ENCODE results near the gene RHEX.
"Not testable (repeated sequence)": the region's sequence is repeated elsewhere in the genome, so short reads cannot be mapped to it uniquely, and the experiment has no call there.

Gene RHEX

DNA sequence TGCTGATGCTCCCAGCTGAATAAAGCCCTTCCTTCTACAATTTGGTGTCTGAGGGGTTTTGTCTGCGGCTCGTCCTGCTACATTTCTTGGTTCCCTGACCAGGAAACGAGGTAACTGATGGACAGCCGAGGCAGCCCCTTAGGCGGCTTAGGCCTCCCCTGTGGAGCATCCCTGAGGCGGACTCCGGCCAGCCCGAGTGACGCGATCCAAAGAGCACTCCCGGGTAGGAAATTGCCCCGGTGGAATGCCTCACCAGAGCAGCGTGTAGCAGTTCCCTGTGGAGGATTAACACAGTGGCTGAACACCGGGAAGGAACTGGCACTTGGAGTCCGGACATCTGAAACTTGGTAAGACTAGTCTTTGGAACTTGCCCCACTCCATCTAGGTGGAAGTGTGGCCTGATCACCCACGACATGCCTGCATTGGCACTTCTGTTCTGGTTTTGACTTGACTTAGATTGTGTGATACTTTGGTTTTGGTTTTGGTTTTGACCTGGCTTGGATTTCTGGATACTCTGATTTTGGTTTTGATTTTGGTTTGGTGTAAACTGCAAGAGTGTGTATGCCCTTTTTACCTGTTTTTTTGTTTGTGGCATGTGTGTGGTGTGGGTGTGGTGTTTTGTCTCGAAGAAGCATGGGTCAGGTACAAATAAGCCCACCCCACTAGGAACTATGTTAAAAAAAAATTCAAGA lies at the start of gene RHEX:
TSS of gene RHEX (plus strand) at position 255 of the 692 bp plus-strand sequence. CDS start 44,656 bp downstream, outside the sequence.
- not testable (repeated sequence) for DNase-seq

GRCh38 chr1:206003854-206004800 lies 48.8 kb upstream of the RHEX start:
- no peak for DNase-seq

- no peak for DNase-seq
Observed at GRCh38 chr1:206004826-206005225, 48.1 kb upstream of the RHEX start.

GRCh38 chr1:206005234-206005633 lies 47.7 kb upstream of the RHEX start:
- no peak for DNase-seq

GRCh38 chr1:206005778-206006180 lies 47.2 kb upstream of the RHEX start:
- DNase-seq, result no peak

GRCh38 chr1:206006946-206007345 lies 46.0 kb upstream of the RHEX start:
- no peak for DNase-seq

DNA sequence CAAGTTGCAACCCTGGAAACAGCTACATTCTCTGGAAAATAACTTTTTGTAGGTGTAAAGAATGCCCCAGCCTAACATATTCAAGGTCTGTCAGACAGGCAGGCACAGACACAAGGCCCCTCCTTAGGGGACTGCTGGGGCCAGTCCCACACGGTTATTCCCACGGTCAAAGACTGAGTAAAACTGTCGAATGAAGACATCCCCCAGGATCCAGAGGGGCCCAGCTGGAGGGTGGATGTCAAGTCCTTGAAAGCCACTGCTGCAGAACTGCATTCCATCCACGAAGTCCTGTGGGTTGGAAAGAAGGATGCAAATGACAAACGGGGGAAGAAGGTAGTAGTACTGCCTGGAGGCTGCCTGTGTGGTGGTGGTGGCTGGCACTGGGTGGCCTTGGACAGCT lies 42.9 kb upstream of the RHEX start:
- no peak for DNase-seq

- no peak for DNase-seq
Observed at GRCh38 chr1:206011057-206011456, 41.9 kb upstream of the RHEX start.

DNA sequence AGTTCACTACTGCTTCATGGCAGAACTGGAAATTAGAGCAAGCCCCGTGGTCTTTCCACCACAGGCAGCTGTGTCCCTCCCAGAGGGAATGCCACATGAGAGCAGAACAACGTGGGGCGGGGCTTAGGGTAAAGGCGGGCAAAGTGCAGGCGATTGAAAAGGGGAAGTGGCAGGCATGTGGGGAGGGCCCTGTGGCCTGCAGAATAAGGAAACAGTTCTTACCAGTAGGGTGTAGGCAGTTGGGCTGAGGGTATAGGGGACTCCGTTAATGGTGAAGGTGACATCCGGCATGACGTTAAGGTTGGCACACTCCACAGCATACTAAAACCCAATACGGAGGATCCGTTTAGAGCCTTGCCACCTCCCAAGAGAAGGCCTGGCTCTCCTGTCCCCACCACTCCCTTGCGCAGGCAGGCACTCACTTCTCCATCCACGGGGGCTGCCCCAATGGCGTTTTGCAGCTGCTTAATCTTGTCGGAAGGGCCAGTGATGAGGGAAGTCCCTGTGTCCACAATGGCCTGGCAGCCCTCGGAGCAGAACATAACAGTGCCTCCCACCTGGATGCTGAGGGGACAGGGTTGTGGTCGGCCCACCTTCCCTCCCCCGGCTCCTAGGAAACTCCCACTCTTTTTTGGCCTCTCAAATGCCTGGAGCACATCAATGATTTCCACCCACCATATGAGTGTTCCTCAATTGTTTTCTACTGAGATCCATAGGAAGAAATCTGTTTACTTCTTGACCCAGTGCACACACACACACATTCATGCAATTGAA lies 40.7 kb upstream of the RHEX start:
- no peak for DNase-seq

DNA sequence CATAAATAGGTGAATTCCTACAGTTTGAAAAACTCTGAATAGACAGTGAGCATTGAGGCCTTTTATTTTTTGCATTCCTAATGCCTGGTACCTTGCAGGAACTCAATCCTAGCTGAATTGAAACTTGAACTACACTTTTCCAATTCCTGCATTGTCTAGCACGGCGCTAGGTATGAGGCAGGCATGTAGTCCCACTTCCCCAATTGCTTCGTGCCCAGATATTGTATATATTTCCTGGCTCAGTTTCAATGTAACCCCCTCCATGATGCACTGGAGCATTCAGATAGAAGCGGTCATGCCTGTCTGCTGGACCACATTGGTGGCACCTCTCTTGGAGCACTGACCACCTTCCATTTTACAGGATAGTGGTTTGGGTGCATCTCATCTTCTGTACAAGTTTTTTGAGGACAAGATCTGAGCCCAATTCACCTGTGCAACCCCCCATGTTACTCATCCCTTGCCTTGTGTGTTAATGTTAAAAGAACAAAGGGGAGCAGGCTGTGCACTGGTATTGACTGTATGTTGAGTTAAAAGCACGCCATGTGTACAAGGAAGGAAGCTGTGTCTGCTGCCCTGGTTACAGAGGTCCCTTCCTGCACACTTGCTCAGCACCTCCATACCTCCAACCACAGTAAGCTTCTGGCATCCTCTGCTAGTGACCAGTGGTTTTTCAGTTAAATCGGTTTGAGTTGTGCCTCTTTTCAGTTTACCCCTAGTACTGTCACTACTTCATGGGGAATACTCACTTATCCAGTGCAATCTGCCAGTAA lies 39.8 kb upstream of the RHEX start:
- no peak for DNase-seq

DNA sequence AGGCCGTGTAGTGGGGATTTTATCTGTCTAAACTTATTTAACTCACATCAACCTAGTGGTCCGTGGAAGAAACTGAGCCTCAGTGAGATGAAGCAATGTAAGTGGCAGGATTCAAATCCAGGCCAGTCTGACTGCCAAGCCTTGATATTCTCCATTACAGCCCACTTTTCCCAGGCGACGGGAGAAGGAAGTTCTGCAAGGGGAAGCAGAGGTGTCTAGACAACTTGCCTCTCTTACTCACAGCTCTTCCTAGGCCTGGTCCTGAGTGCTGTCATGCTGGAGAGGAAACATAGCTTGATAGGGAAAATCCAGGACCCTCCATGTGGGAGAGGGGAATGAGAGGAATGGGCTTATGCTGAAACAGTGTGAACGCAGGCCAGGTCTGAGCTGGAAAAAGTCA lies 38.4 kb upstream of the RHEX start:
- DNase-seq, result no peak

DNA sequence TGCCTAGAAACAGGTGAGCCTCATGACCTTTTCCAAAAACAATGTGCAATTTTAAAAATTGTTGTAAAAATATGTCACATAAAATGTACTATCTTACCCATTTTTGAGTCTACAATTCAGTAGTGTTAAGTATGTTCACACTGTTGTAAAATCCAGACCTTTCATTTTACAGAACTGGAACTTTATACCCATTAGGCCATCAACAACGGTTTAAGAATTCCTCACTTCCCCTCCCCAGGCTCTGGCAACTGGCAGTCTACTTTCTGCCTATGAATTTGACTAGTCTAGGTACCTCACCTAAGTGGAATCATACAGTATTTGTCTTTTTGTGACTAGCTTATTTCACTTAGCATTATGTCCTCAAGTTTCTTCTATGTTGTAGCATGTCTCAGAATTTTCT lies 37.9 kb upstream of the RHEX start:
- no peak for DNase-seq

DNA sequence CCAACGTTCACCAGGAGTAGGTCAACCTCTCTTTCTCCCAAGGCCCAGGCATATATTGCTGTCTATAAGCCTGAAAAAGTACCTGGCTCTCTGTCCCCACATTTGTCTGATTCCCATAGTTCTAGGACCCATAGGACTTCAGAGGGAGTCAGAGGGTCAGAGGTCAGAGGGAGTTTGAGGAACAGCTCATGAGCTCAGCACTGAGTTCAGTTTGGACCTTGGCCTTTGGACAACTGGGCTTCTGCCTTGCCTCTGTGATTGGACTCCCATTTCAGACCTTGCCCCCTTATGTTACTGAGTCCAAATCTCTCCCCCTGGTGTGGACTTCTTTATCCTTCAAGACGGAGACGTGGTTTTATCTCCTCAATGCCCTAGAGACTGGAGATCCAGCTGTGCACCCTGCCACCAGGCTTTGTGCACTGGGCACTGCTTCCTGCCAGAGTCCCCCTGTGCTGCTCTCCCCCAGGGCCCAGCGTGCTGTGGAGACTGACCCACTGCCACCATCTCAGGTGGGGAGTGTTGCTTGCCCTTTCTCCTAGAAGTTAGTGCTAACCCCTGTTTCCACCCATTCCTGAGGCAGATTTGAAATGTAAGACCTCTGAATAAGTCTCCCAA lies 32.5 kb upstream of the RHEX start:
- no peak for DNase-seq

GRCh38 chr1:206021008-206021625 lies 31.9 kb upstream of the RHEX start:
- DNase-seq, result no peak

DNA sequence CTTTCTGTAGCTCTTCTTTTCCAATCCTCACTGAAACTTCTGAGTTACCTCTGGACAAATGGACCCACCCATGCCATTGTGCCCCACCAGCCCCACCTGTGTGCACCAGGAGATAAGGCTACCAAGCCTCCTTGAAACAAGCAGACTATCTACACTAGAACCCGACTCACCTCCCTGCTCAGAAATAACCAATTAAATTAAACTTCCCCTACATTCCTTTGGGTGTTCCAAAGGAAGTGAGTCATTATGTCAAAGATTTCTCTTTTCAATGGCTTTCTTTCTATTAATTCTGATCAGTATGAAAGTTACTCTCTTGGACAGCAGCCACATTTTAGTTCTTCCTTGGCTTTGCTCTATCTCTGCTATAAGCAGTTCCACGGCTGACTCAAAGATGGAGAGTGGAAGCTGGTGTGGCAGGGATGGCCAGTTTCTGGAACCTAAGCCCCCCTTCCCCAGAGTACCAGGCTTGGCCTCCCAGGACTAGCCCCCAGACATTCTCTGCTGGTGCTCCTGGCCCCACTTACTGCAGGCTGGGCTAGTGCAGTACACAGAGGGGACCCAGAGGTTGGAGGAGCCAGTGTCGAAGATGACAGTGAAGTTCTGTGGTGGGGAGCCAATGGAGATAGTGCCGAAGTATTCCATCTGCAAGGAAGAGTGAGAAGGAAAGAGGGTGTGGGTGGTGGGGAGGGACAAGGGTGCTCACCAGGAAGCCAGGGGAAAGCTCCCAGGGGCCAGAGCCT lies 31.2 kb upstream of the RHEX start:
- no peak for DNase-seq

GRCh38 chr1:206022766-206023165 lies 30.2 kb upstream of the RHEX start:
- no peak for DNase-seq

DNA sequence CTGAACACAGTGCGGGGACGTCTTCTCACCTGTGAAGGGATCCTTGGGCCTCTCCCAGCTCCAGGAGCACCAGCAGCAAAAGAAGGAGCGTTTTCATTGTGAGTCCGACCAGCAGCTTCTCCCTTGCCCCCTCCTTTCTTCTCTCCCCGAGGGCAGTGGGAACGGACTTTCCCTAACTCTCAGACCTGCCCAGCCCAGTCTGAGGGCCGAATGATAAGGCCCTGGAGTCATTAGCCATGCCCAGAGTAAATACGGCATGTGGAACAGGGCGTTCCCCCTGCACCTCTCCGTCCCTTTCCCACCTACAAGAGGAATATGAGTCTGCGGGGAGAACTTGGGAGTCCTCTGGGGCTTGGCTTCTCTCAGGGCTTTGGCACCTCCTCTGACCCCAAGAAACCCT lies 29.3 kb upstream of the RHEX start, which contains the start of gene CTSE:
TSS of gene CTSE (minus strand) at position 201 of the 400 bp plus-strand sequence. CDS start at position 97, 104 bp downstream.
- DNase-seq, result no peak

DNA sequence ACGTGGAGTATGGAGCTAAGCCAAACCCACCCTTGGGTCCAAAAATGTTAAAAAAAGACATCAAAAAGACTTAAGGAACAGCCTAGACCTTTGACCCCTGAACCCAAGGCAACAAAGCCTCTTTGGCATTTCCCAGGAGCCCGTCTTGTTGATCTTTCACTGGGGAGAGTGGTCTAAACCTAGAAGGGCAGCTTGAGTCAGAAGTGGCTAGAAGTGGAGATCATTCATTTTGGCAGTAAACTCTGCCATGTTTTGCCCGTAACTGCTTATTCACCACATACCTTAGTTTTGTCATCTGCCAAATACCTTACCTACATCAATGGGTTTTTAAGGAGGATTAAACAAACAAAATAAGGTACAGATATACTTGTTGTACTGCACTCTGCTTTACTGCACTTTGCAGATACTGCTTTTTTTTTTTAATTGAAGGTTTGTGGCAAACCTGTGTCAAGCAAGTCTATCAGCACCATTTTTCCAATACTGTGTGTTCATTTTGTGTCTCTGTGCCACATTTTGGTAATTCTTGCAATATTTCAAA lies 27.6 kb upstream of the RHEX start:
- DNase-seq, result no peak

DNA sequence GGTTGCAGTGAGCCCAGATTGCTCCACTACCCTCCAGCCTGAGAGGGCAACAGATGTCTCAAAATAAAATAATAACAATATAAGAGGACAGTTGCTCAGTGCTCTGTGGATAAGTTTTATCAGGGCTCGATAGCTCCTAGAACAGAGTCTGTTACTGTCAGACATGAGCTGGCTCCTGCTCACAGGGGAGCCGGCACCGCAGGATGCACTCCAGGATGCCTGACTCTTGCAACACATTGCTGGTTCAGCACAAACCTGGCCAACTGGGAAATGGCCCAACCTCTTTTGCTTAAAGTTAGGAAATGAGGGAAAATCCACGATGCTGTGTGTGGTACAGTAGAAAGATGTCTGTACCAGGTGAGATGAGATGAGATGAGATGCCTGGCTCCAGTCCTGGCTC lies 23.5 kb upstream of the RHEX start:
- no peak for DNase-seq

DNA sequence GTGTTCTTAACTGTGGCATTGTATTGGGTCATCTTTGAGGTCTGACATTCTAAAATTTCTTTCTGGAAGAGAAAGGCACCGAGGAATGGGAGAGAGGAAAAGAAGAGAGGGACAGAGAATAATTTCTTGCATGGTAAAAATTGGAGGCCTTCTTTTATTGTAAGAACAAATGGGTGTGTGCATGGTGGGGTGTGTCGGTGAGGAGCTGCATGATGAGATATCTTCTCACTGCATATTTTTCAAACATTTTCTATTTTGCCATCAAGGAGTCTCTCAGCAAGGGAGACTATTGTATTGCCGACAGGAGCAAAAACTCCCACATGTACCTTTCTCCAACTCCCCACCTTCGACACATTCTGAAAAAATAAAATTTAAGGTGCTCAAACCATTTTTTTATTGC lies 22.8 kb upstream of the RHEX start:
- DNase-seq, result no peak

Data from NCI-H1048 (cell line).